H1 (cell line): ENCODE measurements around the gene LRRC28.

Experiments used
- CEBPB ChIP-seq: IDR thresholded peaks from 2 replicates; pipeline ENCODE4 v1.6.1; 2012; ENCODE audit warnings: low read depth, low read length
- CTCF ChIP-seq, 3 experiments: IDR thresholded peaks; 1 replicate in 2 of 3; 2 replicates in 1 of 3; pipeline versions ENCODE4 v1.5.1 to v1.6.1; 2011; ENCODE audit warnings: low read length in 3 of 3, mild to moderate bottlenecking in 3 of 3, inconsistent platforms in 2 of 3, low read depth in 1 of 3, moderate library complexity in 1 of 3; ENCODE audit not compliant: insufficient read depth in 1 of 3; ENCODE audit errors: control extremely low read depth in 1 of 3
- EZH2 ChIP-seq: fragments of 200-600 bp; sonication (generic); IDR thresholded peaks from 2 replicates; pipeline ENCODE4 v1.7.1; 2012; ENCODE audit warnings: low read depth, mild to moderate bottlenecking, moderate library complexity, low read length, inconsistent platforms; ENCODE audit not compliant: severe bottlenecking
- MAFK ChIP-seq: IDR thresholded peaks from 2 replicates; pipeline ENCODE4 v1.6.1; 2012; ENCODE audit warnings: low read depth, mild to moderate bottlenecking, improper control_type of control experiment, low read length
- POLR2A ChIP-seq, 2 experiments: IDR thresholded peaks; 1 replicate in 1 of 2; 2 replicates in 1 of 2; pipeline ENCODE4 v1.6.1; 2011; ENCODE audit warnings: low read depth in 2 of 2, low read length in 2 of 2, mild to moderate bottlenecking in 2 of 2; ENCODE audit errors: control extremely low read depth in 1 of 2
- SAP30 ChIP-seq: fragments of 300-600 bp; sonication (generic); IDR thresholded peaks from 2 replicates; pipeline ENCODE4 v1.7.1; 2012; ENCODE audit warnings: low read length, moderate library complexity, mild to moderate bottlenecking, inconsistent platforms; ENCODE audit not compliant: insufficient read depth, insufficient replicate concordance
- SP1 ChIP-seq: IDR thresholded peaks from 2 replicates; pipeline ENCODE4 v1.6.1; 2011; ENCODE audit warnings: low read depth, low read length
- TAF1 ChIP-seq: IDR thresholded peaks from 2 replicates; pipeline ENCODE4 v1.6.1; 2011; ENCODE audit warnings: mild to moderate bottlenecking, low read depth, low read length

GRCh38 chr15:99239545-99240198 is 11.6 kb upstream of the LRRC28 start:
- TF ChIP-seq SAP30 (no peak), CTCF (IDR thresholded peaks at IDR 0.05; ENCODE audit: control extremely low read depth in 1 of 3, insufficient read depth in 1 of 3, low read depth in 1 of 3, low read length in 3 of 3) (no peak), EZH2 (no peak), TAF1 (no peak), CEBPB (no peak), POLR2A (IDR thresholded peaks at IDR 0.05; ENCODE audit: control extremely low read depth in 1 of 2, low read depth in 2 of 2, low read length in 2 of 2) (no peak), SP1 (no peak), MAFK (no peak)
